Measurements from ENCODE around the gene NNAT.

NNAT gene

DNA sequence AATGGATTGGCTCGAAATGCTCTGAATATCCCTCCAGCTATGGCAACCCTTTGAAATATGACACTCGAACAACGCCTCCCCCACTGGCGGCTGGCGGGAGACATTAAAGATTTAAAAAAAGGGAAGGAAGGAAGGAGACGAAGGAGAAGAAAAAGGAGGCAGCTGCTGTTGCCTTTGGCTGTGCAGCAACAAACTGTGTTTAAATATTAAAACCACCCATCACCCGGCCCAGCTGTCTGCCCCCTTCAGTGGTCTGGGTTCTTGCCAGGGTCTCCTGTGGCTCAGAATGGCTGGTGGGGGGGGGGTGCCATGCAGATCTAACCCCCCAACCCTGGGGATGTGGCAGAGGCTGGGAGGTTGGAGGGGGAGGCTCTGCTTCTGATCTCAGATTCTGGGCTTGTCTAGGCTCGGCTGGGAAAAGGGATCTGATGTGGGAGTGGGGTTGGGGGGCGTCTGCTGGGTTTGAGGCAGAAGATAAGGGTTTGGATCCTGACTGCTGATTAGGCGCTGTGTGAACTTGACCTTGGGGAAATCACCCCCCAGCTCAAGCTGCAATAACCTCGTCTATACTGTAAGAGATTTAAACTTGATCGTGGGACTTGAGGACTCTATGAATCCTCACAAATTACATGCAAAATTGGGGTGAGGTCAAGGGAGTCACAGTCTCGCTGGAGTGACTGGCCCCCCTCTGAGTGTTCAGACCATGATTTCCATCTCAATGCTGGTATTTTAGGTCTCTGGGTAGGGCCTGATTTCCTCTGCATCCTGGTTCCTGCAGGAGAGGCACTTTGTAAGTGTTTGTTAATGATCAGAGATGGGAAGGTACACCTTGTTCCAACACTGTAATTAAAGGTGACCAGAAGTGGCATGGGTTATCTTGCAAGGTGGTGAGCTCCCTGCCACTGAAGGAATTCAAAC is 46.9 kb downstream of the NNAT start:
- DNase-seq, result no peak

DNA sequence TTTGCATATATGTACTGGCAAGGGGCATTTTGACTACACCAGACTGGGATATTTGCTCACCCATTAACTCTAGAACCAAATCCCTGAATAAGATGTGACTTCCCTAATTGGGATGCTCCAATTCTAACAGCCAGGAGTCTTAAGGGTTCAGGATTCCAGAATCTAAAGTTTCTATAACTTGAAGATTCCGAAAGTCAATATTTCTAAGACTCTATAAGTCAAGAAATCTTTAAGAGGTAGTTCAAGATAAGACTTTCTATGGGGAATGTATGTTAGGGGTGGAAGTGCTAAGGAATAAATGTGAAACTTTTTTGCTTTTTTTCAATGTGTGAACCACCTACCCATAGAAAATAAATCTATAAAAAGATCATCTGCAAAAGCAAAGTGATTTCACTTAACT is 49.4 kb downstream of the NNAT start:
- no peak for DNase-seq

DNA sequence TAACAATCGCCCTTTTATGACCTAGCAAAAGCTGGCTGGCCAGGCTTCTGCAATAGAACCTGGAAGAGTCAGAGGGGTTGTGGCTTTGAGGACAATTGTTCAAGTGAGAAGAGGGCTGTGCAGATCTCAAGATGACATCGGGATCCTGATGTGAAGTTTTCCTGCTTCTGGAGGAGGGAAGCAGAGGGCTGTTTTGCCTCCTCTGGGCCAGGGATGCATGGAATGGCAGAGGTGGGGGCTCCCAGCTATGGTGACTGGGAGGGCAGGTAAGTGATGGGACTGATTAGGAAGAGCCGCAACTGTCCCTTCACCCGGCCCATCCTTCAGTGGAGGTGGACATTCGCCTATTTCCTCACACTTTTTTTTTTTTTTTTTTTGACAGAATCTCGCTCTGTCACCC is 50.0 kb downstream of the NNAT start:
- DNase-seq, result no peak

Measured in cerebellar nuclear complex (tissue), 1 donor.